Suprapubic skin (tissue), 3 donors: Measurements from ENCODE around the gene COL18A1.

Source experiments
- POLR2A ChIP-seq, 2 donors: fragments of 450-650 bp; IDR thresholded peaks; one replicate each; pipeline ENCODE4 v1.6.1; 2017; ENCODE audit warnings: antibody characterized with exemption in 2 of 2, mild to moderate bottlenecking in 2 of 2, moderate library complexity in 2 of 2
- TF ChIP-seq, protein P1 (sequence below), 2 donors: fragments of 200-600 bp in 1 of 2; fragments of 450-650 bp in 1 of 2; sonication (generic) in 1 of 2; IDR thresholded peaks; one replicate each; pipeline ENCODE4 v1.5.1; 2016 to 2019; ENCODE audit warnings: antibody characterized with exemption in 2 of 2, mild to moderate bottlenecking in 1 of 2, moderate library complexity in 1 of 2

GRCh38 chr21:45548711-45549491 is 143.9 kb downstream of the COL18A1 start:
- TF ChIP-seq, protein P1, sequence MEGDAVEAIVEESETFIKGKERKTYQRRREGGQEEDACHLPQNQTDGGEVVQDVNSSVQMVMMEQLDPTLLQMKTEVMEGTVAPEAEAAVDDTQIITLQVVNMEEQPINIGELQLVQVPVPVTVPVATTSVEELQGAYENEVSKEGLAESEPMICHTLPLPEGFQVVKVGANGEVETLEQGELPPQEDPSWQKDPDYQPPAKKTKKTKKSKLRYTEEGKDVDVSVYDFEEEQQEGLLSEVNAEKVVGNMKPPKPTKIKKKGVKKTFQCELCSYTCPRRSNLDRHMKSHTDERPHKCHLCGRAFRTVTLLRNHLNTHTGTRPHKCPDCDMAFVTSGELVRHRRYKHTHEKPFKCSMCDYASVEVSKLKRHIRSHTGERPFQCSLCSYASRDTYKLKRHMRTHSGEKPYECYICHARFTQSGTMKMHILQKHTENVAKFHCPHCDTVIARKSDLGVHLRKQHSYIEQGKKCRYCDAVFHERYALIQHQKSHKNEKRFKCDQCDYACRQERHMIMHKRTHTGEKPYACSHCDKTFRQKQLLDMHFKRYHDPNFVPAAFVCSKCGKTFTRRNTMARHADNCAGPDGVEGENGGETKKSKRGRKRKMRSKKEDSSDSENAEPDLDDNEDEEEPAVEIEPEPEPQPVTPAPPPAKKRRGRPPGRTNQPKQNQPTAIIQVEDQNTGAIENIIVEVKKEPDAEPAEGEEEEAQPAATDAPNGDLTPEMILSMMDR (IDR thresholded peaks at IDR 0.05) = no peak
- TF ChIP-seq POLR2A (IDR thresholded peaks at IDR 0.05) = no peak
